Subcutaneous adipose tissue (tissue), 4 donors: ENCODE results near the gene CLIC2. TPM values are rescaled to one million over a fixed set of nuclear protein-coding genes. Genes with fewer than 3 reads are reported as not detected.

Experiments
- CTCF ChIP-seq: fragments of 450-650 bp; IDR thresholded peaks from one replicate; pipeline ENCODE4 v1.5.1; 2016; ENCODE audit warnings: low read depth, mild to moderate bottlenecking, control low read depth, antibody characterized with exemption, moderate library complexity
- total RNA-seq, 4 donors: library from RNA; depleted of rRNA; stranded (reverse); fragments of >200 nt; gene quantifications; one replicate each; pipeline ENCODE4 v1.1.0, GENCODE V29; 2016

The CLIC2 gene
- total RNA-seq, 4 donors from 2014 or later, result 21.3 to 32.8 (median 27.9) TPM

DNA sequence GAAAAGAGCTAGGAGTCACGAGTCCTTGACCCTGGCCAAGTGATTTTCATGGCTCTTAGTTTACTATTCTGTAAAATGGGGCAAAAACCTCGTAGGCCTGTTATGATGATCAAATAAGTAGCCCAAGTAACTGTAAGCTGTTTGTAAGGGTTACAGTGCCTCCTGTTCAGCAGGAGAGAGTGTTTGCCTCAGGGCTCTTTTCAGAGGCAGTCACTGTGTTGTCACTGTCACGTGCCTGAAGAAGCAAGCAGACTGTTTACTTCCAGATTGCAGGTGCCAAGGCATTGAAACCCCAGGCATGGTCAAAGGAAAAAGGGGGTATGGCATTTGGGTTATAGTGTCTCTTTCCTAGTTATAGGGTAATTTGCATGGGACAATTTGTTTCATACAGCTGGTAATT is 74.7 kb downstream of the CLIC2 start:
- no peak for TF ChIP-seq CTCF

DNA sequence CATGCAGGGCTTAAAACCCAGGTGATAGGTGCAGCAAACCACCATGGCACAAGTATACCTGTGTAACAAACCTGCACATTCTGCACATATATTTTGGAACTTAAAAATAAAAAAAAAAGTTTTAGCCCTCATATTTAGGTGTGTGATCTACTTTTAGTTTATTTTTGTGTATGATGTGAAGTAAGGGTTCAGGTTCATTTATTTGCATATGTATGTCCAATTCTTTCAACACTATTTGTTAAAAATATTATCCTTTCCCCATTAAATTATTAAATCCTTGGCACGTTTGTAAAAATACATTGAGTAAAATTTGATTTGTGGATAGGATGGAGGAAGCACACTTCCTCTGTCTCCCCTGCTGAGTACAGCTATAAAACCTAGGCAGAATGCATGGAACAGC is 83.0 kb downstream of the CLIC2 start:
- TF ChIP-seq CTCF, result no peak

DNA sequence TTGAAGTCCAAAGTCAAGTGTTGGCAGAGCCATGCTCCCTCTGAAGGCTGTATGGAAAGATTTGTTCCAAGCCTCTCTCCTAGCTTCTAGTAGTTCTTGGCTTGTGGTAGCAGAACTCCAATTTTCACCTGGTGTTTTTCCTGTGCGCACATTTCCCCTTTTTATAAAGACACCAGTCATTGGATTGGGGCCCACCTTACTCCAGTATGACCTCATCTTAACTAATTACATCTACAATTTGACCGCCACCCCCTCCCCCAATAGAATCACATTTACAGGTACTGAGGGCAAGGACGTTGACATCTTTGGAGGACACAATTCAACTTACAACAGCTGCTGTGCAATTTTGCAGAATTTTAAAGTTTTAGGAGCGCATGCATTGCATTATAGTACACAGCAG is 86.9 kb downstream of the CLIC2 start:
- TF ChIP-seq CTCF, result no peak

DNA sequence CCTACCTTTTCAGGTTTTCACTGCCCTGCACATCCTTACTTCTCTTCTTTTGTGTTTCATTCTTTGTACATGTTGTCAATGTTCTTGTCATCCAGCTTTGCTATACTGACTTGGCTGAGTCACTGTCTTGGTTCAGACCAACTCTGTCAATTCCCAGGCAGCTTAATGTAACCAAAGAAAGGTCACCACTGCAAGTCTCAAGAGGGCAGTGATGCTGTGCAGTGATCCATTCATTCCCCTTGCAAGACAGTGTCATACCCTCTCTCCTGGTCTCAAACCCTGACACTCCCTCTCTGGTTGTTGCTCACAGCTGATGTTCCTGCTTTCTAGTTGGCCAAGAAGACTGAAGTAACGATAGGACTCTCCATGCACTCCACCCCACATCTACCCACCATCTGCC is 87.7 kb downstream of the CLIC2 start:
- TF ChIP-seq CTCF, result no peak

DNA sequence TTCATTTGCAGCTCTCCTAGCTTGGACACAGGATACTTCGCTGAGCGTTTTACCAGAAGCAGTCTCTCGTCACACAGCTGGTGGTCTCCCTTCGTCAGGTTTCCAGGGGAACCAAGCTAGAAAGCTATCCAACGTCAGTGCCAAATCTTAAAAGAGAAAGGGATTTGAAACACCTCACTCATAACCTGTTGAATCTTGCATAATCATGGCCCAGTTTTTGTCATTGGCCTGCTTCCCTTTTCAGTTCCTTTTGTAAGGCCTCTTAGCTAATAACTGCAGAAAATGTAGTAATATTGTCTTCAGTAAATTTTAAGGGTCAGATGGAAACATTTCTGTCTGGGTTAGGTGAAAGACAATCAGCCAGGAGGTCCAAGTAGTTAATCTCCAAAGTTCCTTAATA is 92.1 kb downstream of the CLIC2 start:
- no peak for TF ChIP-seq CTCF

GRCh38 chrX:155237719-155238118 is 96.7 kb downstream of the CLIC2 start:
- TF ChIP-seq CTCF, result no peak

DNA sequence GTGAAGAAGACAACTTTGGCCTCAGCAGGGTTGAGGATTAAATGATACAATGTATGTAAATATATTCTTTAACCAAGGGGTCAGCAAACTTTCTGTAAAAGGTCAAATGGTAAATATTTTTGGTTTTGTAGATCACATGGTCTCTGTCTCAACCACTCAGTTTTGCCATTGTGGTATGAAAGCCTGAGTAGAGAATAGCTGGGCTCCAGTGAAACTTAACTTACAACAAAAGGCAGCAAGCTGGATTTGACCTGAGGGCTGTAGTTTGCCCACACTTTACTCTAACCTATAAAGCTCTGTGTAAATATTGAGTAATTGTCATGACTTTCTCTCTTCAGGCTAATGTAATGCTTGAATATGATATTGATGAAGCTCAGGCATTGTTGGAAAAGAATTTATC is 98.5 kb downstream of the CLIC2 start:
- TF ChIP-seq CTCF, result no peak

- no peak for TF ChIP-seq CTCF
Observed at GRCh38 chrX:155231163-155231562, 103.3 kb downstream of the CLIC2 start.
